Activated B cell treated with CpG ODN at 0.5 μM for 24 hours (primary cell): ENCODE data around the gene ECI1. TPM values are rescaled to one million over a fixed set of nuclear protein-coding genes. Genes with fewer than 3 reads are reported as not detected.

Experiments used
- ATAC-seq: fragments of 200-7000 bp; cut with Tn5 transposase; one replicate; pipeline ENCODE4 v1.10.0; 2021; ENCODE audit warnings: low read depth, mild to moderate bottlenecking, moderate library complexity
- CTCF ChIA-PET: fragments of 350-600 bp; sonication (Branson Sonifier 250); formaldehyde crosslinking; loops from one replicate; lab custom pipeline; 2021; ENCODE audit warnings: antibody characterized with exemption; lab: Charles Lee
- POLR2A ChIA-PET: fragments of 350-600 bp; sonication (Branson Sonifier 250); formaldehyde crosslinking; loops from one replicate; lab custom pipeline; 2021; ENCODE audit warnings: antibody characterized with exemption; lab: Charles Lee
- DNase-seq: peaks from one replicate; pipeline ENCODE4 v3.0.0; 2022
- H3K27ac Mint-ChIP-seq: one replicate; pipeline ENCODE4 v1.8.0; 2020; ENCODE audit warnings: mixed read lengths
- H3K27me3 Mint-ChIP-seq: one replicate; pipeline ENCODE4 v1.8.0; 2021; ENCODE audit warnings: mixed read lengths
- H3K36me3 Mint-ChIP-seq: one replicate; pipeline ENCODE4 v1.8.0; 2021; ENCODE audit warnings: low read depth, mixed read lengths
- H3K4me1 Mint-ChIP-seq: one replicate; pipeline ENCODE4 v1.8.0; 2021; ENCODE audit warnings: mixed read lengths
- H3K4me3 Mint-ChIP-seq: one replicate; pipeline ENCODE4 v1.8.0; 2020; ENCODE audit warnings: mild to moderate bottlenecking, mixed read lengths
- H3K9me3 Mint-ChIP-seq: one replicate; pipeline ENCODE4 v1.8.0; 2020; ENCODE audit warnings: mixed read lengths
- intact Hi-C: fragments of 100-400 bp; cut with micrococcal nuclease; formaldehyde crosslinking; loops from one replicate; pipeline ENCODE4 v1.15.1; 2024
- total RNA-seq: library from RNA; stranded (reverse); gene quantifications from 2 replicates; pipeline ENCODE4 v1.2.3, GENCODE V29; 2022
- TF ChIP-seq, protein P1 (sequence below): fragments of 200-600 bp; IDR thresholded peaks from one replicate; pipeline ENCODE4 v1.8.0; 2022; ENCODE audit warnings: antibody characterized with exemption, mild to moderate bottlenecking

Gene ECI1
- total RNA-seq, 1 donor from 2014 or later: 38.1 TPM

DNA sequence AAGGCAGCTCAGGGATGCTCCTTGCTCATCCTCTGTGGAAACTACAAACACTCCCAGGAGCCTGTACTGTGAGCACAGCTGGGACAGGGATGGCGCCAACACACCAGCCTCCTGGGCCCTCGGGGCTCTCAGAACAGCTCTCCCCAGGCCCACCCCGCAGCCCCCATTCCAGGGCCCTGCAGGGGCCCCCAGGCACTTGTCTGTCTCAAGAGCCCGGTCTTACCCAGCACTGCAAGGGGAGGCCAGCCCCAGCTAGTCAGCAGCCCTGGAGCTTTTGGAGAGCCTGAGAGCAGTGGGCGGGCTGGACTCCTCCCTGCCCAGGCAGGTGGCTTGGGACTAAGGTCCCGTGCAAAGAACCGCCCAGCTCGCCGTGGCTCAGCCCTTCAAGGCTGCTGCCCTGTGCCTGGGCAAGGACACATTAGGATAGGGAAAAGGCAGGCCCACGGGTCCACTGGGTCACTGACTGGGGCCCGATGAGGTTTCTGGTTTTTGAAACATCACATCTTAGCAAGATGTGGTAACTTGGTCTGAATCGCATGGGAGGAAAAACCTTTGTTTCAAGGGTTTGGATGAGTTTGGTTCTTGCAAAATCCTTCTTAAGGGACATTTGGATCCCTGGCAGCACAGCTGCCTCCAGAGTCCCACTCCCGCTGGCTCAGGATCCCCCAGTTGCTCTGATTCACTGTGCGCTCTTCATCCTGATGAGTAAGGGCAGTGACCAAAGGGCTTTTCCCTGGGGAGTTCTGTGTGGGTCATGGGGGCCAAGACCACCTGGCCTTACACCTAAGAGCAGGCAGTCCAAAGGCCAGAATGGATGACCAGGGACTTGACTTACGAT, 12.3 kb downstream of the ECI1 start:
- no peaks in the 10 kb centered on the region for H3K4me1 Mint-ChIP-seq
- TF ChIP-seq, protein P1, sequence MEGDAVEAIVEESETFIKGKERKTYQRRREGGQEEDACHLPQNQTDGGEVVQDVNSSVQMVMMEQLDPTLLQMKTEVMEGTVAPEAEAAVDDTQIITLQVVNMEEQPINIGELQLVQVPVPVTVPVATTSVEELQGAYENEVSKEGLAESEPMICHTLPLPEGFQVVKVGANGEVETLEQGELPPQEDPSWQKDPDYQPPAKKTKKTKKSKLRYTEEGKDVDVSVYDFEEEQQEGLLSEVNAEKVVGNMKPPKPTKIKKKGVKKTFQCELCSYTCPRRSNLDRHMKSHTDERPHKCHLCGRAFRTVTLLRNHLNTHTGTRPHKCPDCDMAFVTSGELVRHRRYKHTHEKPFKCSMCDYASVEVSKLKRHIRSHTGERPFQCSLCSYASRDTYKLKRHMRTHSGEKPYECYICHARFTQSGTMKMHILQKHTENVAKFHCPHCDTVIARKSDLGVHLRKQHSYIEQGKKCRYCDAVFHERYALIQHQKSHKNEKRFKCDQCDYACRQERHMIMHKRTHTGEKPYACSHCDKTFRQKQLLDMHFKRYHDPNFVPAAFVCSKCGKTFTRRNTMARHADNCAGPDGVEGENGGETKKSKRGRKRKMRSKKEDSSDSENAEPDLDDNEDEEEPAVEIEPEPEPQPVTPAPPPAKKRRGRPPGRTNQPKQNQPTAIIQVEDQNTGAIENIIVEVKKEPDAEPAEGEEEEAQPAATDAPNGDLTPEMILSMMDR: no peak
- H3K36me3 Mint-ChIP-seq: peaks cover 35% of the 10 kb centered on the region
- CTCF ChIA-PET: no interaction called here
- intact Hi-C loops: no loop called here
- POLR2A ChIA-PET: interaction anchor here (0.6 to 1.1 kb wide), 3 partner anchors 11 to 17 kb away, joined by 3 read pairs; no protein-coding TSS in a partner anchor
- peaks cover 2% of the 10 kb centered on the region for H3K27me3 Mint-ChIP-seq
- no peak overlapping the region for H3K27ac Mint-ChIP-seq
- H3K4me3 Mint-ChIP-seq: no peak overlapping the region
- no peak for ATAC-seq
- DNase-seq: no peak
- no peaks in the 10 kb centered on the region for H3K9me3 Mint-ChIP-seq

DNA sequence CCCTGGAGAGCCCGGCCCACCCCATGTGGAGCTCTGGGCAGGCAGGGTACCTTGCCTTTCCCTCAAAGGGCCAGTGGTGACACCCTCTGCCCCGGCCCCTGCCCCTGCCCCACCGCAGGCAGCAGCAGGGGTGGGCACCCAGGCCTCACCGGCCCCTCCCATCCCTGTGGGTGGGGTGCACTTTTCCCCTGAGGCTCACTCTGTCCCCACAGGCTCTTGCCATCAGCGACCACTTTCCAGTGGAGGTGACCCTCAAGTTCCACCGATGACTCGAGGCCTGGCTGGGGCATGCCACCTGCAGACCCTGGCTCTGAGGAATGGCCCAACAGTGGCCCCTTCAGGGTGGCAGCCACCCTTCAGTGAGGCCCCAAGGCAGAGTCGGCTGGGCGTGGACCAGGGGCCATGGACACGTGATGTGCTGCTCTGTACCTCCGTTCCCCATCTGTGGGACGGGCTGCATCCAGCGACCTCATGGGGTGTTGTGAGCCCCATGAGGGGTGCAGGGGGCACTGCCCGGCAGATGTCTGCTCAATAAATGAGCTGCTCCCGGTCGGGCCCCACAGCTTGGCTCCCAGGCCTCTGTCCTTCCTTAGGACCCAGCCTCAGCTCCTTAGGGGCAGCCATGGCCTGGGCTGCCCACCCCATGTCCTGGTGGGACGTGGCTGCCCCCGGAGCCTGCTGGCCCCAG, 13.1 kb downstream of the ECI1 start:
- Mint-ChIP-seq H3K9me3 (no peaks in the 10 kb centered on the region), H3K27me3 (peaks cover 2% of the 10 kb centered on the region), H3K4me3 (no peak overlapping the region), H3K4me1 (no peaks in the 10 kb centered on the region), H3K27ac (no peak overlapping the region), H3K36me3 (peaks cover 31% of the 10 kb centered on the region)
- POLR2A ChIA-PET: interaction anchor here (0.6 to 1.1 kb wide), 3 partner anchors 12 to 18 kb away, joined by 3 read pairs; no protein-coding TSS in a partner anchor
- intact Hi-C loops: no loop called here
- ATAC-seq: no peak
- TF ChIP-seq, protein P1: no peak
- no peak for DNase-seq
- CTCF ChIA-PET: no interaction called here

DNA sequence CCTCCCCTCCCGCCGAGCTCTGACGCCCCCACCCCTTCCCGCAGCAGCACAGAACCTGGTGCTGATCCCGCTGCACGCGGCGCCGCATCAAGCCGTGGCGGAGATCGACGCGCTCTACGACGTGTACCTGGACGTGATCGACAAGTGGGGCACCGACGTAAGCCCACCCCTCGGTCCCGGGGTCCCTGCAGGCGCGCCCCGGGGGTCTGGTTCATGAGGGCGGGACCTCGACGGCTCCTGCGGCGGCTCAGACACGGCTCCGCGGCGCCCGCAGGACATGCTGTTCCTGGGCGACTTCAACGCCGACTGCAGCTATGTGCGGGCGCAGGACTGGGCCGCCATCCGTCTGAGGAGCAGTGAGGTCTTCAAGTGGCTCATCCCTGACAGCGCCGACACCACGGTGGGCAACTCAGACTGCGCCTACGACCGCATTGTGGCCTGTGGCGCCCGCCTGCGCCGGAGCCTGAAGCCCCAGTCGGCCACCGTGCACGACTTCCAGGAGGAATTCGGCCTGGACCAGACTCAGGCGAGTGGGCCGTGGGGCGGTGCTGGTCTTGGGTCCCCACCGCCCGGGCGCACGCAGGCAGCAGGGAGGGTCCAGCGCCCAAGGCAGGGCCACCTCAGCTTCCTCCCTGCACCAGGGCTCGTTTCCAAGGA, 13.8 kb downstream of the ECI1 start:
- Mint-ChIP-seq H3K36me3 (peaks cover 33% of the 10 kb centered on the region), H3K27me3 (peaks cover 2% of the 10 kb centered on the region), H3K4me1 (no peaks in the 10 kb centered on the region), H3K4me3 (no peak overlapping the region), H3K9me3 (no peaks in the 10 kb centered on the region), H3K27ac (no peak overlapping the region)
- no peak for ATAC-seq
- TF ChIP-seq, protein P1: no peak
- POLR2A ChIA-PET: no interaction called here
- DNase-seq: no peak
- intact Hi-C loops: no loop called here
- CTCF ChIA-PET: no interaction called here

DNA sequence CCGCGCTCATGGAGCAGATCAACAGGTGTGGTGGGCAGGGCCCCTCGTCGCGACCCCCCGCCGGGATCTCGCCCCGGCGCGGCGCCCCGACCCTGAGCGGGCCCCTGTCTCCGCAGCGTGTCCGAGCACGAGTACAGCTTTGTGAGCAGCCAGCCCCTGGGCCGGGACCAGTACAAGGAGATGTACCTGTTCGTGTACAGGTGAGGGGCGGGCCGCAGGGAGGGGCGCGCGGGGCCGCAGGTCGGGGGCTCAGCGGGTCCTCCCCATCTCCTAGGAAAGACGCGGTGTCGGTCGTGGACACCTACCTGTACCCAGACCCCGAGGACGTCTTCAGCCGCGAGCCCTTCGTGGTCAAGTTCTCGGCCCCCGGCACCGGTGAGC, 14.3 kb downstream of the ECI1 start:
- DNase-seq (no peak), ATAC-seq (no peak)
- intact Hi-C loops: no loop called here
- no peak overlapping the region for H3K4me3 Mint-ChIP-seq
- no peaks in the 10 kb centered on the region for H3K4me1 Mint-ChIP-seq
- ChIA-PET CTCF (no interaction called here), POLR2A (no interaction called here)
- peaks cover 2% of the 10 kb centered on the region for H3K27me3 Mint-ChIP-seq
- peaks cover 28% of the 10 kb centered on the region for H3K36me3 Mint-ChIP-seq
- no peaks in the 10 kb centered on the region for H3K9me3 Mint-ChIP-seq
- H3K27ac Mint-ChIP-seq: no peak overlapping the region
- TF ChIP-seq, protein P1: no peak
